Glutamatergic neuron (in vitro differentiated cells): ENCODE results near the gene ARHGAP33. TPM values are rescaled to one million over a fixed set of nuclear protein-coding genes. Genes with fewer than 3 reads are reported as not detected.

Source experiments
- DNase-seq: peaks from one replicate; pipeline ENCODE4 v3.0.0; 2022
- H3K27ac Mint-ChIP-seq: one replicate; pipeline ENCODE4 v1.8.0; 2020; ENCODE audit warnings: mild to moderate bottlenecking, mixed read lengths, inconsistent platforms; ENCODE audit not compliant: unreplicated experiment
- H3K27me3 Mint-ChIP-seq: one replicate; pipeline ENCODE4 v1.8.0; 2020; ENCODE audit warnings: mild to moderate bottlenecking, moderate library complexity, mixed read lengths, inconsistent platforms; ENCODE audit not compliant: unreplicated experiment
- H3K36me3 Mint-ChIP-seq: one replicate; pipeline ENCODE4 v1.8.0; 2020; ENCODE audit warnings: mild to moderate bottlenecking, mixed read lengths, inconsistent platforms; ENCODE audit not compliant: unreplicated experiment
- H3K4me1 Mint-ChIP-seq: one replicate; pipeline ENCODE4 v1.8.0; 2020; ENCODE audit warnings: mild to moderate bottlenecking, low read depth, mixed read lengths, inconsistent platforms; ENCODE audit not compliant: unreplicated experiment
- H3K4me3 Mint-ChIP-seq: one replicate; pipeline ENCODE4 v1.8.0; 2020; ENCODE audit warnings: mild to moderate bottlenecking, mixed read lengths, inconsistent platforms; ENCODE audit not compliant: unreplicated experiment
- H3K9me3 Mint-ChIP-seq: one replicate; pipeline ENCODE4 v1.8.0; 2020; ENCODE audit warnings: mild to moderate bottlenecking, moderate library complexity, mixed read lengths, inconsistent platforms; ENCODE audit not compliant: unreplicated experiment
- CTCF ChIP-seq: fragments of 200-600 bp; sonication (generic); IDR thresholded peaks from one replicate; pipeline ENCODE4 v1.5.0; 2021; ENCODE audit not compliant: partially characterized antibody, unreplicated experiment
- total RNA-seq: library from RNA; stranded (reverse); fragmentation: NEBNext Ultra II Directional; extraction: Animal tissue kit (Norgen Biotek cat#: 25700); gene quantifications from one replicate; pipeline ENCODE4 v1.2.1, GENCODE V29; 2021; ENCODE audit not compliant: unreplicated experiment

Gene ARHGAP33
- total RNA-seq, 1 donor from 2014 or later, result 180 TPM

DNA sequence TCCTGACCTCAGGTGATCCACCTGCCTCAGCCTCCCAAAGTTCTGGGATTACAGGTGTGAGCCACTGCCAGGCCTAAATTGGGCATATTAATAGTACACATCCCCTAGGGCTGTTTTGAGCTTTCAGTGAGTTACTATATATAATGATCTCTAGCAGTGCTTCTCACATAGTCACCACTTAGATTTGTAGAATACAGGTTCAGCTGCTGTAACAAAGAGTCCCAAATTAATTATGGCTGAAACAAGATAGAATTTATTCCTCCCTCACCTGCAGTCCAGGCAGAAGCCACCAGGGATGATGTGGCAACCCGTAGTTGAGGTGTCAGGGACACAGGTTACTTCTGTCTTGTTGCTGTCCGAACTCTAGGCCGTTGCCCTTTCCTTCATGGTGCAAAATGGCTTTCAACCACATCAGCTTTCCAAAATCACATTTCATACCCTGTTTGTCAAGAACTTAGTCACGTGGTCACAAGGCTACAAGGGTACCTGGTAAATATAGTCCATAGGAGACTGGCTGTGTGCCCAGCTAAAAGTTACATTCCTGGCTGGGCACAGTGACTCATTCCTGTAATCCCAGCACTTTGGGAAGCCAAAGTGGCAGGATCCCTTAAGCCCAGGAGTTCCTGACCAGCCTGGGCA, 14.5 kb upstream of the ARHGAP33 start:
- Mint-ChIP-seq H3K4me3 (no peak overlapping the region), H3K36me3 (no peaks in the 10 kb centered on the region), H3K27ac (no peak overlapping the region), H3K27me3 (peaks cover 8% of the 10 kb centered on the region), H3K9me3 (peaks cover 10% of the 10 kb centered on the region), H3K4me1 (peaks cover 9% of the 10 kb centered on the region)
- TF ChIP-seq CTCF, result no peak
- DNase-seq, result no peak

DNA sequence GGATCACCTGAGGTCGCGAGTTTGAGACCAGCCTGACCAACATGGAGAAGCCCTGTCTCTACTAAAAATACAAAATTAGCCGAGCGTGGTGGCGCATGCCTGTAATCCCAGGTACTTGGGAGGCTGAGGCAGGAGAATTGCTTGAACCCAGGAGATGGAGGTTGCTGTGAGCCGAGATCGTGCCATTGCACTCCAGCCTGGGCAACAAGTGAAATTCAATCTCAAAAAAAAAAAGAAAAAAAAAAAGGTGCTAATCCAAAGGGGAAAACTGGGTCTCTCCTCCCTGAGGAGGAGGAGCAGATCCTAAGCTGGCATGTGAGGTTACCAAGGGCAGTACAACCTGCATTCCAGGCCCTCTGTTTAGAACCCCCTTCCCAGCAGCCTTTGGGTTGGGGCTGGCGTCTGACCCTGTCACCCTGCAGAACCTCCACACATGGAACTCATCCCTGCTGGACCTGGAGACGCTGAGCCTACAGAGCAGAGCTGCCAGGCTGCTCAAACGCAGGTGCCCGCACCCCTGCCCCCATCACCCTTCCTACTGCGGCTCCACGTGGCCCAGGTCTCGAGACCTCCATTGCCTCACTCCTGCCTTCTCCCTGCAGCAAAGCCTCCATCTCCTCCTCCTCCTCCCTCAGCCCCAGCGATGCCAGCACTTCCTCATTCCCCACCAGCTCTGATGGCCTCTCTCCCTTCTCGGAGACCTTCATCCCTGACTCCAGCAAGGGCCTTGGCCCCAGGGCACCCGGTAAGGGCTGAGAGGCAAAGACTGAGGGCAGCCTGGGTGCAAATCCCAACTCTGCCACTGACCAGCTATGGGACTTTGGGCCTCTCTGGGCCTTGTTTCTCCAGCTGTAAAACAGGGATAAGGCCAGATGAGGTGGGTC, 10.7 kb upstream of the ARHGAP33 start:
- H3K27me3 Mint-ChIP-seq, result peaks cover 7% of the 10 kb centered on the region
- H3K9me3 Mint-ChIP-seq, result no peaks in the 10 kb centered on the region
- no peak for TF ChIP-seq CTCF
- DNase-seq, result no peak
- H3K27ac Mint-ChIP-seq, result no peak overlapping the region
- no peaks in the 10 kb centered on the region for H3K36me3 Mint-ChIP-seq
- H3K4me1 Mint-ChIP-seq, result peaks cover 1% of the 10 kb centered on the region
- no peak overlapping the region for H3K4me3 Mint-ChIP-seq

DNA sequence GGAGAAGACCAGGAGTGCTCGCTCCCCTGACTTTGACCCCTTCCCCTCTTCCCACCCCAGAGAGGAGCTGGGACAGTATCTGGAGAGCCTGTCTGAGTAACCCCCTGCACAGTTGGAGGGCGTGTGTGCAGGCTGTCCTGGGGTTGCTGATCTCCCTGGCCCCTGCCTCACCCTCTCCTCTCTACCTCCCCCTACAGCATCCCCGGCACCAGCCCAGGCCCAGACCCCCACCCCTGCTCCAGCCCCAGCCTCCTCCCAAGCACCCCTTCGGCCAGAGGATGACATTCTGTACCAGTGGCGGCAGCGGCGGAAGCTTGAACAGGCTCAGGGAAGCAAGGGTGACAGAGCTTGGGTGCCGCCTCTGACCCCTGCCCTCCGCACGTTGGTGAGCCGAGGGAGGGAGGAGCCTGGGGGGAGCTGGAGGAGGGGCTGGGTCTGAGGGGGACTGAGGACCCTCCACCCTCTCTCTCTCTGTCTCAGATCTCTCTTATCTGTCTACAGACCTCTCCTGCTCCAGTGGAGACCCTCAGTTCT, 8.7 kb upstream of the ARHGAP33 start:
- H3K36me3 Mint-ChIP-seq, result no peaks in the 10 kb centered on the region
- H3K27me3 Mint-ChIP-seq, result peaks cover 10% of the 10 kb centered on the region
- TF ChIP-seq CTCF, result no peak
- no peak overlapping the region for H3K27ac Mint-ChIP-seq
- no peak for DNase-seq
- H3K4me3 Mint-ChIP-seq, result no peak overlapping the region
- H3K9me3 Mint-ChIP-seq, result no peaks in the 10 kb centered on the region
- H3K4me1 Mint-ChIP-seq, result peaks cover 1% of the 10 kb centered on the region

GRCh38 chr19:35767288-35768081, 7.9 kb upstream of the ARHGAP33 start:
- Mint-ChIP-seq H3K27ac (no peak overlapping the region), H3K36me3 (no peaks in the 10 kb centered on the region), H3K4me3 (no peak overlapping the region), H3K9me3 (no peaks in the 10 kb centered on the region), H3K4me1 (peaks cover 1% of the 10 kb centered on the region), H3K27me3 (peaks cover 10% of the 10 kb centered on the region)
- TF ChIP-seq CTCF, result no peak
- peak; percentile 70 for DNase-seq
